NCI-H1105 (cell line): ENCODE measurements around the gene CIAO2B.
A peak's percentile ranks its signal among the peaks of the same experiment; 100 is the strongest.
"Not testable (repeated sequence)": the region's sequence is repeated elsewhere in the genome, so short reads cannot be mapped to it uniquely, and the experiment has no call there.

Experiments
- DNase-seq: peaks from one replicate; lab custom pipeline; 2025; lab: John Stamatoyannopoulos, UW

Gene CIAO2B

DNA sequence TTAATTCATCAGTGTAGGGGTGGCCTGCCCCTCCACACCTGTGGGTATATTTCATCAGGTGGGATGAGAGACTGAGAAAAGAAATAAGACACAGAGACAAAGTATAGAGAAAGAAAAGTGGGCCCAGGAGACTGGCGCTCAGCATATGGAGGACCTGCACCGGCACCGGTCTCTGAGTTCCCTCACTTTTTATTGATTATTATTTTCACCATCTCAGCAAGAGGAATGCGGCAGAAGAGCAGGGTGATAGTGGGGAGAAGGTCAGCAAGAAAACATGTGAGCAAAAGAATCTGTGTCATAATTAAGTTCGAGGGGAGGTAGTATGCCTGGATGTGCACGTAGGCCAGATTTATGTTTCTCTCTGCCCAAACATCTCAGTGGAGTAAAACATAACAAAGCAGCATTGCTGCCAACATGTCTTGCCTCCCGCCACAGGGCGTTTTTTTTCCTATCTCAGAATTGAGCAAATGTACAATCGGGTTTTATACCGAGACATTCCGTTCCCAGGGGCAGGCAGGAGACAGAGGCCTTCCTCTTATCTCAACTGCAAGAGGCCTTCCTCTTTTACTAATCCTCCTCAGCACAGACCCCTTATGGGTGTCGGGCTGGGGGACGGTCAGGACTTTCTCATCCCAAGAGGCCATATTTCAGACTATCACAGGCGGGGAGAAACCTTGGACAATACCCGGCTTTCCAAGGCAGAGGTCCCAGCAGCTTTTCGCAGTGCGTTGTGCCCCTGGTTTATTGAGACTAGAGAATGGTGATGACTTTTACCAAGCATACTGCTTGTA lies 21.4 kb upstream of the CIAO2B start:
- DNase-seq = not testable (repeated sequence)

DNA sequence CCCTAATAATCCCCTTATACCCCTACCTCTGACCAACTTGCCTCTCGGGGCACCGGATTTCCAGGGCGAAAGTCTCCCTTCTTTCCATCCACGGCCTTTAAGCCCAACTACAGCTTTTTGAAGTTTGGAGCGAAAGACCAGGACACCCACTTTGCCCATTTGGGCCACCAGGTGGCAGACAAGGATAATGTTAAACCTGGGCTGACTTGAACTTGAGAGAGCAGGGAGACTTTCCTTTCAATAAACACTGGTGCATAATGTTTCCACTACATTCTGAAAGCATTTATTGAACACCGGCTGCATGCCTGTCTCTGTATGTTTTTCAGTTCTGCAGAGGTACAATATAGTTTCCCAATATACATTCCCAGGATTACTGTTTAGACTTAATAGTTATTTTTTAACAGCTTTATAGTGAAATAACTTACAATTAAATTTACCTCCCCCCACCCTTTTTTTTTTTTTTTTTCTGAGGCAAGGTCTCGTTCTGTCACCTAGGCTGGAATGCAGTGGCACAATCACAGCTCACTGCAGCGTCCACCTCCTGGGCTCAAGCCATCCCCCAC lies 20.0 kb upstream of the CIAO2B start:
- no peak for DNase-seq

DNA sequence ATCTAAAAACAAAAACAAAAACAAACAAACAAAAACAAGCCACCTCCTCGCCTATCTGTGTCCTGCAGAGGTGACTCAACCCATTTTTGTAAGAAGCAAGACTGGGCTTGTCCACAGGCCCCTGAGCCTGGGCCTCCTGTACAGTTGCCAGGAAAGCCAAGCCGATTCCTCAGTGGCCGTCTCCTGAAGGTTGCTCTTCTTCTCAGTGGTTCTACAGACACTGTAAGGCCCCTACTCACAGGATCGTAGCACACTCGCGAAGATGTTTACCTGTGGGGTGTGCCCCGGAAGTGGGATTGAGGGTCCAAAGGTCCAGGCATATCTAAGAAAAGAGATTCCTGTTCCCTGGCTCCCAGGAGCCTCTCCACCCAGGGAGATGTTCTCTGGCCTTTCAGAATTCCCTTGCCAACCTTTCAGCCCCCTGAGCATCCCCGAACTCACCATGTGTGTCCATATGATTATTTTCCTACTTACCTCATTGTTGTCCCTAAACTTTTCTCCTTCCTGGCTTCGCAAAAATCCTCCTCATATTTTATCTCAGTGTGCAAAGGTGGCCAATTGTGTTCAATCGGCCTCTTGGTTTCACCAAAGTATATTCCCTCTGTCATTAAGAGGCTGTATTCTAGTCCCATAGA lies 19.4 kb upstream of the CIAO2B start:
- no peak for DNase-seq

DNA sequence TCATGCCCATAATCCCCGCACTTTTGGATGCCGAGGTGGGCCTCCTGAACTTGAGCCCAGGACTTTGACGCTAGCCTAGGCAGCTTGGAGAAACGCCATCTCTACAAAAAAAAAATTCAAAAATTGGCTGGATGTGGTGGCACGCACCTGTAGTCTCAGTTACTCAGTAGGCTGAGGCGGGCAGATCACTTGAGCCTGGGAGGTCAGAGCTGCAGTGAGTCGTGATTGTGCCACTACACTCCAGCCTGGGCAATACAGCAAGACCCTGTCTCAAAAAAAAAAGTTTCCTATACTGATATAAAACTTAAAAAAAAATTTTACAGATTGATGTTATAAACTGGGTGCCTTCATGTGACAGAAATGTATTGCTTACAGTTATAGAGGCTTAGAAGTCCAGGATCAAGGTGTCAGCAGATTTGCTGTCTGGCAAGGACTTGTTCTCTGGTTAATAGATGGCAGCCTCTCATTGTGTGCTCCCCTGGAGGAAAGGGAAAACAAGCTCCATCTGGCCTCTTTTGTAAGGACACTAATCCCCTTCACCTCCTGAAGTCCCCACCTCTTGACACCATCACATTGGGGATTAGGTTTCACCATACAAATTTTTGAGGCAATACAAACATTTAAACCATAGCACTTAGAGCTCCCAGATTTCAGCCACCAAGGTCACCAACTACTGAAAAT lies 18.4 kb upstream of the CIAO2B start:
- no peak for DNase-seq

DNA sequence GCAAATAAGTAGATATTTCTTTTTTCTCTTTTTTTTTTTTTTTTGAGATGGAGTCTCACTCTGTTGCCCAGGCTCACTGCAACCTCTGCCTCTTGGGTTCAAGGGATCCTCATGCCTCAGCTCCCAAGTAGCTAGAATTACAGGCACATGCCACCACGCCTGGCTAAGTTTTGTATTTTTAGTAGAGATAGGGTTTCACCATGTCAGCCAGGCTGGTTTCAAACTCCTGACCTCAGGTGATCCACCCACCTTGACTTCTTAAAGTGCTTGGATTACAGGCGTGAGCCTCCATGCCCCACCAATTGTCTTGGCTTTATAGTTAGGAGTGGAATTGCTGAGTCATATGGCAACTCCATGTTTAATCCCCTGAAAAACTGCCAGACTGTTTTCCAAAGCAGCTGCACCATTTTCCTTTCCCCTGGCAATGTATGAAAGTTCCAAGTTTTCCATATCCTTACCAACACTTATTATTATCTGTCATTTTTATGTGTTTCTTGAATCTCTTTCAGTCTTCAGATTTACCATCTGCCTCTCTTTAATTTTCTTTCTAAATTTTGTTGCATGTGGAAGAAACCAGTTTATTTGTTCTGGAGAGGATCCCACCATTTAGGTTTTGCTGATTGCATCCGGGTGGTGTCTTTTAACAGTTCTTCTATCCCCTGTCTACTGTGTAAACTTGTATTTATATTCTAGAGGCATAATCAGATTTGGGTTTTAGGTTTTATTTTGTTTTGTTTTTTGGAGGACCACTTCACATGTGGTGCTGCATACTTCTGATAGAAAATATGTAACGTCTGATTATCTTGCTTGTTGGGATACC lies 17.0 kb upstream of the CIAO2B start:
- no peak for DNase-seq

DNA sequence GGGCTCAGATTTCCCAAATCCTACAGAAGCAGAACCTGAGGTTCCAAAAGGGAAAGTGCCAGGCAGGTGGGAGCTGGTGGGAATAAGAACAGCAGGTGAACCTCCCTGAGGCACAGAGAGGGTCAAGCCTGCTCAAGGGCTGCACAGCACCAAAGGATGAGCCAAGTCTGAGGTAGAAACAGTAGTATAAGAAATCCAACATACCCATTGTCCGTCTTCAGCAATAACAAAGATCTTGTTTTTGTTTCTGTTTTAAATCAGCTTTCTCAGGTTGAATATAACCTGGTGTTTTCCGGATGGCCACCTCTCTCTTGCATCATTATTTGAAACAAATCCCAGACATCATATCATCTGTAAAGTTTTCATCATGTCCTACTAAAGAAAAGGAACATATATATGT lies 16.2 kb upstream of the CIAO2B start:
- DNase-seq = no peak

DNA sequence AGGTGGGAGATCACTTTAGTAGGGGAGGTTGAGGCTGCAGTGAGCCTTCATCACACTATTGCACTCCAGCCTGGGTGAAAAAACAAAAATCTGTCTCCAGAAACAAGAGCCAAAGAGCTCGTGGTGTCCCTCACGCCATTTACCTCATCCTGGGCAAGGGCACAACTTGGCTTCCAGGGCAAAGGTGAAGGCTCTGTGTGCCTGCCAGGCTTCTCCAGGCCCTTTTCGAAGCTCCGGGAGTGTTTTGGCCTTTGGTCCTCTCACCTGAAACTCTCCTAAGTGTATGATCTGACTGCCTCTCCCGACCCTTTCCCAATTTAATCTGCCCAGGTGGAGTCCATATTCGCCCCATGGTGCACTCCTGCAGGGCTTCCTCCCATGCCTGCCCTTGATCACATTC lies 15.3 kb upstream of the CIAO2B start:
- DNase-seq = no peak

DNA sequence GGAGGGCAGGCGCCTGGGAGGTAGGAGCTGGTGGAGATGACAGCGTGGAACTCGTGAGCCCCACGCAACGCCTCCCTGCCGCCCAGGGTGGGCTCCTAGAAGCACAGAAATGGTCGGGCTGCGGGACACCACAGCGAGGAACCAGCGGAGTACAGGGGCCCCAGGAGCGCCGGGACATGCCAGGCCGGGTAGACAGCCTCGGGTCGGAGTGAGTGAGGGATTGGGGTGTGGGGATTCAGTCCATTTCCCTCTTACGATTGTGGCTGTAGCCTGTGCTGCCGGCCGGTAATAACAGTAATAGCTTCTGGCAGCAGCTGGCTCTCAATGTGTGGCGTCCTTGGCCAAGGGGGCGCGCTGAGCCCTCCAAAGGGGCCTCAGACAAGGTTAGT lies 14.6 kb upstream of the CIAO2B start:
- no peak for DNase-seq

DNA sequence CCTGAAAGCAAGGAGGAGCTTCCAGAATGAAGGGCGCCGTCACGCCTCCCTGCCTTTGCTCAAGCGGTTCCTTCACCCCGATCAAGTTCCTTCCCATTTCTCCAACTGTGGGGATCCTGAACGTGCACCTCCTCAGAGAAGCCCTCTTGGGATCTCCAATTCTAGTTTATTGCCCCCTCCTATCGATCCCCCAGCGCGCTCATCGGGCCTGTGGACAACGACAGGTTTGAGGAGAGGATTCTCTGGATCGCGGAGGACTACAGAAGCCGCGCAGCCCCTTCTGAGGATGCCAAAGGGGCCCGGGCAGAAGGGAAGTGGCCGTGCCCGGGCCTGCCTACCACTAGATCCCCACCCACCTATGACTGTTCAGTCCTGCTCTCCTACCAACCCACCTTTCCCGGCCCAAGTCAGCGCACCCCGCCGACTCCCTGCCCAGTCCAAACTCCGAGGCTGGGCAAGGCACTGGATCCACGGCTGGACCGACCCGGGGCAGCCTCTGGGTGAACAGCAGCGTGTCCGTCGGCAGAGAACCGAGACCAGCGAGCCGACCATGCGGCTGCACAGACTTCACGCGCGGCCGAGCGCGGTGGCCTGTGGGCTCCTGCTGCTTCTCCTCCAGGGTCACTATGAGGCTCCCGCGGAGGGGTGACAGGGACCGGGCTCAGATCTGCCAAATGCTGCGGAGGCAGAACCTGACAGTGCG lies 14.1 kb upstream of the CIAO2B start:
- DNase-seq = no peak

DNA sequence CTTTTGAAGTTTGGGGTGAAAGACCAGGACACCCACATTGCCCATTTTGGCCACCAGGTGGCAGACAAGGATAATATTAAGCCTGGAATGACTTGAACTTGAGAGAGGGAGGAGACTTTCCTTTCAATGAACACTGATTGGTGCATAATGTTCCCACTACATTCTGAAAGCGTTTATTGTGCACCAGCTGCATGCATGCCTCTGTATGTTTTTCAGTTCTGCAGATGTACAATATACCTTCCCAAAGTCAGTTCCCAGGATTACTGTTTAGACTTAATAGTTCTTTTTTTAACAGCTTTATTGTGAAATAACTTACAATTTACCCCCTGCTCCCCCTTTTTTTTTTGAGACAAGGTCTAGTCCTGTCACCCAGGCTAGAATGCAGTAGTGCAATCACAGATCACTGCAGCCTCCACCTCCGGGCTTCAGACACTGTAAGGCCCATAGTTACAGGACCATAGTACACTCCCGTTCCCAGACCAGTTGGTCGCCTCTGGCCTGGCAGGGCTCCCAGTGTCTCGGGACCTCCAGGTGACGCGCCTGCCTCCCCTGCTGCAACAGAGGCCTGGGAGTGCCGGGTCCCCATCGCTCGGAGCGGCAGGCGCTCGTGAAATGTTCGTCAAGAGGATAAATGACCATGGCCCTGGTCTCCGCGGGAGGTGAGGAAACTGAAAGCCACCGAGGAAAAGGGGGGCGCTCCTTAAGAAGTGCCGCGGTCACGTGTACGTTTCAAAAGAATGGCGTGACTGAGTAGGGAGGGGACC lies 13.3 kb upstream of the CIAO2B start:
- peak; percentile 47 for DNase-seq

DNA sequence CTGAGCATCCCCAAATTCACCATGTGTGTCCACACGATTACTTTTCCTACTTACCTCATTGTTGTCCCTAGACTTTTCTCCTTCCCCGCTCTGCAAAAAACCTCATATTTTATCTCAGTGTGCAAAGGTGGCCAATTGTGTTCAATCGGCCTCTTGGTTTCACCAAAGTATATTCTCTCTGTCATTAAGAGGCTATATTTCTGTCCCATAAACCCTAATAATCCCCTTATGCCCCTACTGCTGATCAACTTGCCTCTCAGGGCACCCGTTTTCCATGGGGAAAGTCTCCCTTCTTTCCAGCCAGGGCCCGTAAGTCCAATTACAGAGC lies 12.7 kb upstream of the CIAO2B start:
- no peak for DNase-seq

DNA sequence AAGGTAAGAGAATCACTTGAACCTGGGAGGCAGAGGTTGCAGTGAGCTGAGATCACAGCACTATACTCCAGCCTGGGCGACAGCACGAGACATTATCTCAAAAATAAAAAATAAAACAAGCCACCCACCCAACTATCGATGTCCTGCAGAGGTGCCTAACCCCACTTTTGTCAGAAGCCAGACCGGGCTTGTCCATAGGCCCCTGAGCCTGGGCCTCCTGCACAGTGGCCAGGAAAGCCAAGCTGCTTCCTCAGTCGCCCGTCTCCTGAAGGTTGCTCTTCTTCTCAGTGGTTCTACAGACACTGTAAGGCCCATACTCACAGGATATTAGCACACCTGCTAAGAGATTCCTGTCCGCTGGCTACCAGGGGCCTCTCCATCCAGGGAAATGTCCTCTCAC lies 12.3 kb upstream of the CIAO2B start:
- no peak for DNase-seq

DNA sequence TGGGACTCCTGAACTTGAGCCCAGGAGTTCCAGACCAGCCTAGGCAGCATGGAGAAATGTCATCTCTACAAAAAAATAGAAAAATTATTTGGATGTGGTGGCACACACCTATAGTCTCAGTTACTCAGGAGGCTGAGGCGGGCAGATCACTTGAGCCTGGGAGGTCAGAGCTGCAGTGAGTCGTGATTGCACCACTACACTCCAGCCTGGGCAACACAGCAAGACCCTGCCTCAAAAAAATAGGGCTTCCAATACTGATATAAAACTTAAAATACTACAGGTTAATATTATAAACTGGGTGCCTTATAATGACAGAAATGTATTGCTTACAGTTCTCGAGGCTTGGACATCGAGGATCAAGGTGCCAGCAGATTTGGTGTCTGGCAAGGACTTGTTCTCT lies 11.7 kb upstream of the CIAO2B start:
- no peak for DNase-seq

DNA sequence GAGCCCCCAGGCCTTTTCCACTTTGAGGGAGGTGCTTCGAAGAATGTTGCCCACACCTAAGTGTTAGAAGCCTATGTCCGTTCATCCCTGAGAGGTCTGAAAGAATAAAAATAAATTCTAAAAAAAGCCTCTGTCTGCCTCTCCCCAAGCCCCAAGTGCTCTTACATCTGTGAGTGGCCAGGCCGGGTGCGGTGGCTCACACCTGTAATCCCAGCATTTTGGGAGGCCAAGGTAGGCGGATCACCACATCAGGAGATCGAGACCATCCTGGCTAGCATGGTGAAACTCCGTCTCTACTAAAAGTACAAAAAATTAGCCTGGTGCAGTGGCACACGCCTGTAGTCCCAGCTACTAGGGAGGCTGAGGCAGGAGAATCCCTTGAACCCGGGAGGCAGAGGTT lies 10.8 kb upstream of the CIAO2B start:
- not testable (repeated sequence) for DNase-seq

DNA sequence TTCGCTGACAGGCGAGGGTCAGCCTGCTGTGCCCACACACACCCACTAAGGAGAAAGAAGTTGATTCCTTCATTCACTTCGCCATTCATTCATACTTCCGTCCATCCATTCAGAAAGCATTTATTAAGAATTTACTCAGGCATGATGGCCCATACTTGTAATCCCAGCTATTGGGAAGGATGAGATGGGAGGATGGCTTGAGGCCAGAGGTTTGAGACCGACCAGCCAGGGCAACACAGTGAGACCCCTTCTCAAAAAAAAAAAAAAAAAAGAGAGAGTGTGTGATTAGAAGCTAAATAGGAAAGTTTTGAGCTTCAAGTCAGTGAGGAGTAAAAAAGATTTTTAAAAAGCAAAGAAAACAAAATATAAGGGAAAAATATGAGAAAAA lies 9.8 kb upstream of the CIAO2B start:
- no peak for DNase-seq

DNA sequence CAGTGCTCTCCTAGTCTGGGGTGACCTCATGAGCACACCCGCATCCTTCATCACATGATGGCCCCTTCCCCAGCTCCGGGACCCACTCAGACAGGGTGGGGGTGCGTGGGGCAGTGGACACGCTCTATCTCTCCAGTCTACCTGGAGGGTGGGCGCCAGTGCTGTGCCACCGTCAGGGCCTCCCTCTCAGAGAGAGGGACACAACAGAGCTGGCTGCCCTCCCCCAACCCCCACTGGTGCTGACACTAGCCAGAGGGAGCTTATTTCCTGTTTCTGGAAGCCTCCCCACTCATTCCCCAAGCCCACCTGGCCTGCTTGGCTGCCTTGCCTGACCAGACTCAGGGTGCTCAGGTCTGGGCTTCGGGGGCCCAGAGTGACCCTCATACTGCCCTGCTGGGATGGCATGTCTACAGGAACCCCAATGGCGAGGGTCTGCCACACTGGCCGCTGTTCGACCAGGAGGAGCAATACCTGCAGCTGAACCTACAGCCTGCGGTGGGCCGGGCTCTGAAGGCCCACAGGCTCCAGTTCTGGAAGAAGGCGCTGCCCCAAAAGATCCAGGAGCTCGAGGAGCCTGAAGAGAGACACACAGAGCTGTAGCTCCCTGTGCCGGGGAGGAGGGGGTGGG lies 9.3 kb upstream of the CIAO2B start:
- no peak for DNase-seq

DNA sequence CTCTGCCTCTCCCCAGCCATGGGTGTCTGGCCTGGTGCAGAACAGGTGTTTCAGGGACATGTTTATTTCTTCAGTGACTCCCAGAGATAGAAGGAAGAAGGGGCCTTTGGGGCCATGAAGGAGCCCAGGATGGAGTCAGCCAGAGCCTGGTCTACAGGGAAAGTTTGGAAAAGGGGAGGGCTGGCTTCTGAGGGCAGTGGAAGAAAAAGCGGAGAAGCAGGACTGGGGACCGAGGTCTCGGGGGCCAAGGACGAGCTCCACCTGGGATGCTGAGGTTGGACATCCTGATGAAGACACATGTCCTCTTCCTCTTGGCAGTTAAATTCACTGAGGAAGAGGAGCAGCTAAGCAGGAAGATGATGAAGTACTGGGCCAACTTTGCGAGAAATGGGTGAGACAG lies 8.8 kb upstream of the CIAO2B start:
- no peak for DNase-seq

DNA sequence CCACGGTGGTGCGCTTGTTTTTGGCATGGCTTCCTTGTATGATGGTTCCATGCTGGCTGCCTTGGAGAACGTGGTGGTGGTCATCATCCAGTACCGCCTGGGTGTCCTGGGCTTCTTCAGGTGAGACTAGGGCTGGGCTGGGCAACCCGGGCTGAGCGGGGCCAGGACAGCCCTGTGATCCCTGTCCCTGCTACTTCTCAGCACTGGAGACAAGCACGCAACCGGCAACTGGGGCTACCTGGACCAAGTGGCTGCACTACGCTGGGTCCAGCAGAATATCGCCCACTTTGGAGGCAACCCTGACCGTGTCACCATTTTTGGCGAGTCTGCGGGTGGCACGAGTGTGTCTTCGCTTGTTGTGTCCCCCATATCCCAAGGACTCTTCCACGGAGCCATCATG lies 6.0 kb upstream of the CIAO2B start:
- DNase-seq = no peak

DNA sequence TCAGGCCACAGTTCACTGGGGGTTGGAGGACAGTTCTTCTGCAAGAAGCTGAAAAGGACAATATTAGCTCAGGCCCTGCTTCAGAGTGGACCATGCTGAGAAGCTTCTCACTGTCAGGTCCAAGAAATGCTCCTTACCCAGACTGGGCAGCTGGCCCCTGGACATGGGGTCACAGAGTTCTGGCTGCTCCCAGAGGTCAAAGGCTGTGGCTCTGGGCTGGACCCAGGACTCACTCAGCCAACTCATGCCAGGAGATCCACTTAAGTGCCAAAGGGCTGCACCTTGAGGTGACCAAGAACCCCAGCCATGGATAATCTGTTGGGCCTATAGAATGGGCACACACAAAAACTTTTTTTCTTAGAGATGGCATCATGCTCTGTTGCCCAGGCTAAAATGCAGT lies 5.2 kb upstream of the CIAO2B start:
- DNase-seq = no peak

DNA sequence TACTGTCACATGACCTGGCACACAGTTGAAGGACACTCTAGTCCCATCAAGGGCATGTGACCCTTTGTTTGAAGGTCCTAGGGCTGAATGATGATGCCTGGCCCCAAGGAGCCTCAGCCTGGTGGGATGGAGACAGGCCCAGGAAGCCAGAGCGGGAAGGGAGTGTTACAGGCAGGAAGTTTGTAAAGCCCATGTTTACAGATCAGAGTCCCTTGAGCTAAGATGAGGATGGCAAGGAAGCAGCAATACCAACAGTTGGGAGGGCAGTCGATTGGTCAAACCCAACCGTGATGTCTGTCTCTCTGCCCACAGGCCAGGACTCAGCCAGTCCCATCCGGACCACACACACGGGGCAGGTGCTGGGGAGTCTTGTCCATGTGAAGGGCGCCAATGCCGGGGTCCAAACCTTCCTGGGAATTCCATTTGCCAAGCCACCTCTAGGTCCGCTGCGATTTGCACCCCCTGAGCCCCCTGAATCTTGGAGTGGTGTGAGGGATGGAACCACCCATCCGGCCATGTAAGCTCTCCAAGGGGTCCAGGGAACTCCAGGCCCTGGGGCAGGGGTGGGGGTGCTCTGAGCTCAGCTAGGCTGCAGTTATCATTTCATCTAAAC lies 3.6 kb upstream of the CIAO2B start:
- DNase-seq = no peak
